Cardiac septum (tissue), 1 donor: ENCODE data around the gene FOXP4. TPM values are rescaled to one million over a fixed set of nuclear protein-coding genes. Genes with fewer than 3 reads are reported as not detected.

Experiments used
- DNase-seq: peaks from one replicate; pipeline ENCODE4 v3.0.0-alpha.2; 2020; ENCODE audit warnings: low spot score
- intact Hi-C: fragments of 100-400 bp; cut with DNase I; formaldehyde crosslinking; loops from one replicate; pipeline ENCODE4 v1.14.0; 2022
- total RNA-seq: library from RNA; stranded (reverse); fragmentation: NEBNext Ultra II Directional; extraction: Animal tissue kit (Norgen Biotek cat#: 25700); gene quantifications from one replicate; pipeline ENCODE4 v1.2.1, GENCODE V29; 2021
- donor health status: DM: no; HTN: no; CAD: no.

The FOXP4 gene
- total RNA-seq, 1 donor from 2014 or later, result 20.3 TPM

DNA sequence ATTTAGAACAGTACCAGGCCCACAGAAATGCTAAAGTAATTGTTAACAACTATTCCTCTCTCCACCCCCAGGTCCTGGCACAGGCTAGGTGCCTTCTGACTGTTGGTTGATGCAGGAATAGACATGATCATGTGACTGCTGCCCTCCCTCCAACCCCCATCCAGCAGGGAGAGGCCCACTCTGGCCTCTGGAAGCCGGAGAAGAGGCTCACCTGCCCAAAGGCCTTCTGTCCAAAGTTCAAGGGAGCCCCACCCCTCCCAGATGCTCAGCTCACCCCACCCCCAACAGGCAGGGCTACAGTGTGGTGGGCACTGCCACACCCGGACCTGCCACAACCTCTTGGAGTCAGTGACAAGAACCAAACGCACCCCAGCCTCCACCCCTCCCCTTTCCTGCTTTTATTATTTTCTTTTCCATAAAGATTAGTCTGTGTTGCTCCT lies 26.9 kb upstream of the FOXP4 start:
- DNase-seq, result no peak
- intact Hi-C loops, result no loop called here

DNA sequence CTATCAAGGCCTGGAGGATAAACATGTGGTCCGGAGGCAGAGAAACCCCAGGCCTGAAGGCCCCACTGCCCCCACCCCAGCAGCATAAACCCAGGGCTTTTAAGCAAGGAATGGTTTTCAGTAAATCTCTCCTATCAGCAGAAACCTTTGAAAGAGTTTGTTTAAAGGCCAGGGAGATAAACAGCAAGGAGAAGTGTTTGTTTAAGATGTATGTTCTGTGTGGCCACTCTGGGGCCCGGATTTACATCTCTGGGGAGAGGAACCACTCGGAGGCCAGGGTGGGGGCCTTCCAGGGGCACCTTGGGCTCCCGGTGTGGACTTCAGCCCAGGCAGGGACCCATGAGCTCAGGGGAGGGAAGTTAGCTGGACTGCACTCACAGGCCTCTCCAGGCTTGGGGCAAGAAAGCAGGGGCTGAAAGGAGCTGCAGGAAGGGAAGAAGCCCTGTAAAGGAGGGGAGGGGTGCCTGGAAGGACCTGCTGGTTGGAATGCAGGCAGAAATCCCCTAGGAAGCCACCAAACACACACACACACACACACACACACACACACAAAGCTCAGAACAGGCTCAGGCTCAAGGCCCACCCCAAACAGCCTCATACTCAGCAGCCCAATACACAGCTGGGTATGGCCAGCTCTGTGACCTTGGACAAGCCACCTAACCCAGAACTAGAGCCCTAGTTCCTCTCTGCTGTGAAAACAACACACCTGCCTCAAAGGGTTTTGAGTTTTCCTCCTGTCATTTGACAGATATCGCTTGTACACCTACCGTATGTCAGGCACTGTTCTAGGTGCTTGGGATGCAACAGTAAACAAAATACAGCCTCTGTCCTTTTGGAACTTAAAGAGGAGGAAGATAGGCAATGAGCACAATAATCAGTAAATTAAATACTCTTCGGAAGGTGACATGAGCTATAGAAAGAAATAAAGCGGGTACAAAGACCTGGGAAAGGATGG lies 26.2 kb upstream of the FOXP4 start:
- intact Hi-C loops, result no loop called here
- no peak for DNase-seq

- DNase-seq, result no peak
- intact Hi-C loops, result no loop called here
Observed at GRCh38 chr6:41522780-41523548, 23.2 kb upstream of the FOXP4 start.

DNA sequence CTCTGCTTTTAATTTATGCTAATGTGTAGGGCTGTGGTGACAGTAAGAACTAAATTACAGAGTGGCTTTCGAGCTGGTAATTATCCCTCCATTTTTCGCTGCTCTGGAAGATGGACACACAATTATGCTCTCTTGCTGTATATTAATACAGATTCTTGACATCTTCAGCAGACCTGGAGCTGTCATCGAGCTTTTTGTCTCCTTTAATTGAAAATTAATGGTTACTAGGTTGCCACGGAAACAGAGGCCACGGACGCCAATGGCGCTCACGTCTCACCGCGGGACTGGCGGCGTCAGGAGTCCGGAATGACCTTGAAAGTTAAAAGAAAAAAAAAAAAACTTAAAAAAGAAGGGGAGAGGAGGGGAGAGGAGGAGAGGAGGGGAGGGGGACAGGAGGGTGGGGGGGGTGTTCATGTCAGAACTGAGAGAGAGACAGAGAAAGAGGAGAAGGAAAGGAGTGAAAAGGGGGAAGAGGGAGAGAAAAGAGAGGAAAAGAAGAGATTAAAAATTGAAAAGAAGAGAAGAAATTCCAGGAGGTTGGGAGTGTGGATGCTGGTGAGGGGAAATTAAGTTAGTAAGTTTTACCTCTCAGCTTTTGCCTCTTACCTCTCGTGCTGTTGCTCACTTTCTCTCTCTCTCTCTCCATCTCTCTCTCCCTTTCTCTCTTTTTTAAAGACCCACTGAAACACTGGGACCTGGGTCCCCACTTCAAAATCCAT lies 22.1 kb upstream of the FOXP4 start:
- no peak for DNase-seq
- intact Hi-C loops, result no loop called here

- DNase-seq, result no peak
- intact Hi-C loops, result no loop called here
Observed at GRCh38 chr6:41524634-41525011, 21.6 kb upstream of the FOXP4 start.

DNA sequence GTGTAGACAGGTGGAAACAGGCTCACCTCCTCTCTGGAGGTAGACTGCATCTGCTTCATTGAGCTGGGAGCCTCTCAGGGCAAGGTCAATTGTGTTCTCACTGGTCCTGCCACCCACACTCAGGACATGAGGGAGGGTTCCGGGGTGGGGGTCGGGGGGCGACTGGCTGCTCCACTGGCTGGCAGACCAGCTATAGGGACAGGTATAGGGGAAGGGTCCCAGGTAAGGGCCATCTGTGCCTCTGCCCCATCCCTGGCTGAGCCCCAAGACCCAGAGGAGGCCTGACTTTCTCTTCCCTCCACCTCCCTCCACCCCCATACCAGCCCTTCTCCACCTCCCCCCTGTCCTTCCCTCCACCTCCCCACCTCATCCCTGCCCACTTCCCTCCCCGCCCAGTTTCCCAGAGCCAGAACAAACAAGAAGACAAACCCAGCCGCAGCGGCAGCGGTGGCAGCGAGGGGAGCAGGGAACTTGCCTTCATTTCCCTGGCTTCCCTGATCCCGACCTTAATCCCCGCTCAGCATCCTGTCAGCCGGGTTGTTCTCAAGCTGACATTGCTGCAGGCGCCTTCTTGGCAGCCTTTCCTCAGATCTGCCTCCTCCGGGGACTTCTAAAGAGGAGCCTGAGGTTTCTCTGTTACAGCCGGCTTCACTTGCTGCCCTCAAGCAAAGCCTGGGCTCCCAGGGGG lies 18.3 kb upstream of the FOXP4 start:
- intact Hi-C loops, result no loop called here
- no peak for DNase-seq

DNA sequence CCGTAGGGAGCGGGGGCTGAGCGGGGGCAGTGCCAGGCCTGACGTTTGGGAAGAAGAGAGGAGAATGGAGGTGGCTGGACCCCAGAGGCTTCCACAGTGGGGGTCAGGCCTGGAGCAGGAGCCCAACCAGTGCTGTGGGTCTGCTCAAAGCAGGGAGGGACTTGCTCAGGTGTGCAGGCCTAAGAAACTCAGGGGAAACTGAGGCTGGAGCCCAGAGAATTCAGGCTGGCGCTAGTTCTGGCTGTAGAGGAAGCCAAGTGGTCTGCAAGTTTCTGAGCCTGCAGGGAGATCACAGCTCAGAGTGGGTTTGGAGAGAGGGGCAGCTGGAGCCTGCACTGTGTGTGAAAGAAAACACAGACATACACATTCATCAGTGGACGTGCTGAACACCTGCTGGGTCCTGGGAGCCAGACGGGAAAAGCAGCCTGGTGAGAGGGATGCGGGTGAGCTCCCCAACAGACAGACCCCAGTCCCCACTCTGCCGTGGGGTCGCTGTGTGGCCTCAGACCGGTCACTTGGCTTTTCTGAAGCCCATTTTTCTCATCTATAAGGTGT lies 17.7 kb upstream of the FOXP4 start:
- intact Hi-C loops, result no loop called here
- no peak for DNase-seq

DNA sequence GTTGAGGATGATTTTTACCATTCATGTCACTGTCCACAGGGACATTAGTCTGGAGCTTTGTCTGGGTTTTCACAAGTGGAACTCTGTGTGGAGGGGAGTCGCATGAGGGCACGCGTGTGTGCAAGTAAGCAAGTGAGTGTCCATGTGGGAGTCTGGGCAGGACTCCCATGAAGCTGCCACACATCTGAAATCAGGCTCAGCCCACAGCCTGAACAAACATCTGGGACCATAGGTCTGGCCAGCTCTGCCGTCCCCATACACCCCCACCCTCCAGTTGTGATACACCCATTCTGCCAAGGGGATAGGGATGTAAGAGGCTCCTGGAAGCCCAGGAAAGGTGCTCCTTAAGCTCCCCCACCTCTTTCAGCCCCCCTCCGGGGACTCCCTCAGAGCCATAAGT lies 17.1 kb upstream of the FOXP4 start:
- intact Hi-C loops, result no loop called here
- DNase-seq, result no peak

DNA sequence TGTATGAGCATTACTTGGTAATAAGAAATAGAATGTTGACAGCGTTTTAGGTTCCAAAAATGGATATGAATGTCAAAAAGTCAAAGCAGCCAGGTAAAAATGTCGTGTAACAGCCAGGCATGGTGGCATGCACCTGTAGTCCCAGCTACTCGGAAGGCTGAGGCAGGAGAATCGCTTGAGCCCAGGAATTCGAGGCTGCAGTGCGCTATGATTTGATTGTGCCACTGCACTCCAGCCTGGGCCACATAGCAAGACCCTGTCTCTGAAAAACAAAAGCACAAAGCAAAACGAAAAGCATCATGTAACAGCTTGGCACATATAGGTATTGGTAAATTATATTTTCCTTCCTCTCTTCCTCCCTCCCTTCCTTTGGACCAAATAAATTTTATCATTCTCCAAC lies 16.2 kb upstream of the FOXP4 start:
- intact Hi-C loops, result no loop called here
- no peak for DNase-seq

DNA sequence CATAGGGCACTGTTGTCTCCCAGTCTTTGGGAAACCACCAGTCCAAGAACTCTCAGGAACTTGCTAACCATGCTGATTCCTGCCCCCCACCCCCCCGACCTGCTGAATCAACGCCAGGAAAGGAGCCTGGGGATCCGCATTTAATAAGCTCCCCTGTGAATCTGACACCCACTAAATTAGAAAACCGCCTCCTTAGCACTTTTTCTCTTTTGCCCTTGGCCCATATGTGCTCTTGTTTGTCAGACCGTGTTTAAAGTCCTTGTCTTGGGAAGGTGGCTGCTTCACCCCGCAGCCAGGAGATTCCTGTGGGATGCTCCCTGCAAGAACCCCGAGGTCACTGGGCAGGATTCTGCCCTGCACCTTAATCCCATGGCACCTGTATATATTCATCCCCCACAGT lies 15.7 kb upstream of the FOXP4 start:
- DNase-seq, result no peak
- intact Hi-C loops, result no loop called here

GRCh38 chr6:41531016-41531415 lies 15.2 kb upstream of the FOXP4 start:
- intact Hi-C loops, result no loop called here

DNA sequence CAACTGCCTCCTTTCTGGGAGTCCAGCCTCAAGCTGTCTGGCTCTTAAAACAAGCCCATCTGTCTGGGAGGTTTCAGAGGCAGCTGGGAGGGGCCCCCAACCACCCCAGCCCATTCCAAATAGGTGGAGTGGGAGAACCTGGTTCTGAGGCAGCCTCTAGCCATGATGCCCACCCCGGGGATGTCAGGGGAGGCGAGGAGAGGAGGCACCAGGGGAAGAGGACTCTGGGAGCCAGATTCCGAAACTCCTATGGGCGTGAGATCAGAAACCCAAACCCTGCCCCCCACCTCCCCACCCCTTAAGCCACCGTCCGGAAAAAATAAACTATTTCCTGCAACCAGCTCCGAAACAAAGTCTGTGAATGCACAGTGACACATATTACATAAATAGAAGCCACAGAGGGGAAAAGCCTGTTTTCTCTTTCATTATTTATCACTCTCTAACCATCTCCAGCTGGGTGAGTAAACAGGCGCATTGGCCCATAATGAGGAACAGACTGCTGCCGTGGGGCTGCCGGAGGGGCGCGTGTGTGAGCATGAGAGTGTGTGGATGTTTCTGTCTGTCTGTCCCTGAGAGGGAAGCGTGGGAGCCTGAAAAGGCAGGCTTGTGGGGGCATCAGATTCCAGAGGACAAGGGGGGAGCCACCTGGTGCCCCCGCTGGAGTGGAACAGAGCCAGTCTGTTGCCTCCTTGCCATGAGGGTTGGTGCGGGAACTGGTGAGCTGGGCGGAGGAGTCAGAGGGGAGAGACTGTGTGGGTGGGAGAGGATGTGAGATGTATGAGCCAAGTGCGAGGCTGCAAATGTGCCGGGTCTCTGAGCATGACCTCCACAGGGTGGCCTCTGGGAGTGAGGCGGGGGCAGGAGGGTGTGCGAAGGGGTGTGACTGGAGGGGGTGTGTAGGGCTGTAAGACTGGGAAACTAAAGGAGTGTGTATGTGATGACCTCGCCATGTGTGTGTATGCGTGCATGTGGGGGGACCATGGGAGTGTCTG lies 14.3 kb upstream of the FOXP4 start:
- DNase-seq, result no peak
- intact Hi-C loops, result no loop called here

More at GRCh38 chr6:41531016-41531415, 15.2 kb upstream of the FOXP4 start:
- DNase-seq, result no peak

DNA sequence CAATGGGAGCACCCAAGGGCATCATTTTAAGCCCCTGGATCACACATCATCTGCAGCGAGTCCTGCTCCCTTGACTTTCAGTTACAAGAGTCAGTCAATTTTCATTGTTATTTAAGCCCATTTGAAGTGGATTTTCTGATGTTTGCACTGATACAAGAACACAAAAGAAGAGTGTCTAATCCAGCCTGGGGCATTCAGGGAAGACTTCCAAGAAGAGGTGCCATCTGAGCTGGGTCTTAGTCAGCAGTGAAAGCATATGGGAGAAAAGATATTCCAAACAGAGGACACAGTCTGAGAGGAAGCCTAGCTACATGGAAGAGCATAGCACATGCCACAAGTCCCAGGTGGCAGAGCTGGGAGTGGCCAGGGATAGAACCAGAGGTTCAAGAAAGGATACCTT lies 10.4 kb upstream of the FOXP4 start:
- DNase-seq, result no peak
- intact Hi-C loops, result no loop called here

GRCh38 chr6:41536795-41537758 lies 9.1 kb upstream of the FOXP4 start:
- DNase-seq, result no peak
- intact Hi-C loops, result no loop called here

- intact Hi-C loops, result no loop called here
- DNase-seq, result no peak
Observed at GRCh38 chr6:41538556-41539182, 7.5 kb upstream of the FOXP4 start.

DNA sequence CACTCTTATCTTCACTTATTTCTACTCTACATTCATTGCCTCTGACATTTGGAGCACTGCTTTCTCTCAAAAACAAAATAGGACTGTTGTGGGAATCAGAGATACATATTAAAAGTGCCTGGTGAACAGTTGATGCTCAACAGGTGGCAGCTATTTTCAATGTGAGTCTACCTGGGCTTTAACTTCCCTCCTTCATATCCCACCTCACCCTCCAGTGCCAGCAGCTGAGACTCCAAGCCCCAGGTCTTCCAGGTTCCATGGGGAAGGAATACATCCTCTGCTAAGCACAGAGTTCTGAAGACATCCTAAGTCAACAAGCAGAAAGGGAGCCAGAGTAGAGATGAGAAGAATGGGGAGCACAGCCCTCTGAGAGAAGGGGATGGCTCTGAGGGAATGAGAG lies 7.0 kb upstream of the FOXP4 start:
- no peak for DNase-seq
- intact Hi-C loops, result no loop called here

DNA sequence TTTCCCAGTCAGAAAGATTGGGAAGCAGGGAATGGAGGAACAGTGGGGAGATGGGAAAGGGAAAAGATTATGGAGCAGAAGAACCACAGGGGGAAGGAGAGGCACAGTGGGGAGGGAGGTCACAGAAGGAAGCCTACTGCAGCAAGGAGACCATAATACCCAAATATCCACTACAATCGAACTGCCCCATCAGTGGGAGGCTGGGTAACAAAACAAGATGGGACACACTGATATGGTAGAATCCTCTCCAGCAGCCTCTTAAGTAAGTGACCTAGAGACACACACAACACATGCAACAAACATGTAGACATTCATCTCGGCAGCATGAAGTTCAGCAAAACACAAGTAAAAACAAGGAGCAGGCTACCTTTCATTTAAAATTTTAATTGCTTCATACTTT lies 4.8 kb upstream of the FOXP4 start:
- no peak for DNase-seq
- intact Hi-C loops, result no loop called here
